GM23248 (cell line): Measurements from ENCODE around the gene SHC2. TPM values are rescaled to one million over a fixed set of nuclear protein-coding genes. Genes with fewer than 3 reads are reported as not detected.

Experiments used
- DNase-seq: peaks from one replicate; pipeline ENCODE4 v3.0.0-alpha.2; 2015
- H2AFZ ChIP-seq: fragments of 200-600 bp; sonication (generic); 2 replicates; pipeline ENCODE4 v1.6.1; 2016; ENCODE audit warnings: antibody characterized with exemption
- H3F3A ChIP-seq: fragments of 200-600 bp; sonication (generic); 2 replicates; pipeline ENCODE4 v1.6.1; 2016; ENCODE audit warnings: mild to moderate bottlenecking, antibody characterized with exemption, mixed run types; ENCODE audit not compliant: insufficient read depth
- H3K27ac ChIP-seq: fragments of 200-600 bp; sonication (generic); 2 replicates; pipeline ENCODE4 v1.5.1; 2016; ENCODE audit warnings: mild to moderate bottlenecking
- H3K27me3 ChIP-seq: fragments of 200-600 bp; sonication (generic); replicated peaks from 2 replicates; pipeline ENCODE4 v1.6.1; 2016; ENCODE audit warnings: mild to moderate bottlenecking; ENCODE audit not compliant: insufficient read depth
- H3K36me3 ChIP-seq: fragments of 200-600 bp; sonication (generic); 2 replicates; pipeline ENCODE4 v1.6.1; 2016; ENCODE audit warnings: low read depth, mild to moderate bottlenecking
- H3K4me1 ChIP-seq: fragments of 200-600 bp; sonication (generic); 2 replicates; pipeline ENCODE4 v1.6.1; 2016; ENCODE audit warnings: mild to moderate bottlenecking; ENCODE audit not compliant: insufficient read depth
- H3K4me2 ChIP-seq: fragments of 200-600 bp; sonication (generic); one replicate; pipeline ENCODE4 v1.6.1; 2016; ENCODE audit warnings: mild to moderate bottlenecking; ENCODE audit not compliant: unreplicated experiment
- H3K4me3 ChIP-seq: fragments of 200-600 bp; sonication (generic); 2 replicates; pipeline ENCODE4 v1.5.1; 2016; ENCODE audit warnings: mild to moderate bottlenecking
- H3K79me2 ChIP-seq: fragments of 200-600 bp; sonication (generic); 2 replicates; pipeline ENCODE4 v1.6.1; 2016; ENCODE audit warnings: mild to moderate bottlenecking; ENCODE audit not compliant: insufficient read depth
- H3K9ac ChIP-seq: fragments of 200-600 bp; sonication (generic); 2 replicates; pipeline ENCODE4 v1.6.1; 2016; ENCODE audit warnings: mild to moderate bottlenecking
- H3K9me2 ChIP-seq: fragments of 200-600 bp; sonication (generic); 2 replicates; pipeline ENCODE4 v1.6.1; 2016; ENCODE audit warnings: mixed run types, mild to moderate bottlenecking, moderate library complexity; ENCODE audit not compliant: insufficient read depth
- H3K9me3 ChIP-seq: fragments of 200-600 bp; sonication (generic); one replicate; pipeline ENCODE4 v1.6.1; 2017; ENCODE audit warnings: low read depth
- H4K20me1 ChIP-seq: fragments of 200-600 bp; sonication (generic); 2 replicates; pipeline ENCODE4 v1.6.0; 2016; ENCODE audit not compliant: insufficient read depth
- EZH2 ChIP-seq: fragments of 200-600 bp; sonication (generic); IDR thresholded peaks from 2 replicates; pipeline ENCODE4 v1.6.1; 2018; ENCODE audit warnings: antibody characterized with exemption, mild to moderate bottlenecking; ENCODE audit not compliant: insufficient read depth, poor library complexity, severe bottlenecking
- EZH2phosphoT487 ChIP-seq: fragments of 200-600 bp; sonication (generic); IDR thresholded peaks from 2 replicates; pipeline ENCODE4 v1.6.1; 2018; ENCODE audit warnings: antibody characterized with exemption, moderate library complexity, mild to moderate bottlenecking, low read depth; ENCODE audit not compliant: insufficient read depth
- WGBS, 2 experiments: methylation state at CpG; one replicate each; pipeline ENCODE4 v1.1.6; 2015 to 2017; ENCODE audit warnings: low lambda C conversion rate in 2 of 2, low coverage in 1 of 2; ENCODE audit errors: missing lambda C conversion rate in 2 of 2; 5-methylcytosine and 5-hydroxymethylcytosine counted together
- in situ Hi-C: fragments of 300-500 bp; cut with MboI; formaldehyde crosslinking; loops from 2 replicates; pipeline ENCODE4 v1.15.0; 2020
- polyA plus RNA-seq: library from polyadenylated mRNA; unstranded; fragments of >200 nt; fragmentation: Nextera tagmentation; extraction: Ambion mirVana; gene quantifications from 2 replicates; pipeline ENCODE4 v1.2.1, GENCODE V29; 2016
- total RNA-seq: library from RNA; depleted of rRNA; stranded (reverse); fragments of >200 nt; shearing (Covaris generic); gene quantifications from 2 replicates; pipeline ENCODE4 v1.2.3, GENCODE V29; 2014

SHC2 gene
- total and polyA plus RNA-seq, 2 experiments from 2014 or later: not detected

DNA sequence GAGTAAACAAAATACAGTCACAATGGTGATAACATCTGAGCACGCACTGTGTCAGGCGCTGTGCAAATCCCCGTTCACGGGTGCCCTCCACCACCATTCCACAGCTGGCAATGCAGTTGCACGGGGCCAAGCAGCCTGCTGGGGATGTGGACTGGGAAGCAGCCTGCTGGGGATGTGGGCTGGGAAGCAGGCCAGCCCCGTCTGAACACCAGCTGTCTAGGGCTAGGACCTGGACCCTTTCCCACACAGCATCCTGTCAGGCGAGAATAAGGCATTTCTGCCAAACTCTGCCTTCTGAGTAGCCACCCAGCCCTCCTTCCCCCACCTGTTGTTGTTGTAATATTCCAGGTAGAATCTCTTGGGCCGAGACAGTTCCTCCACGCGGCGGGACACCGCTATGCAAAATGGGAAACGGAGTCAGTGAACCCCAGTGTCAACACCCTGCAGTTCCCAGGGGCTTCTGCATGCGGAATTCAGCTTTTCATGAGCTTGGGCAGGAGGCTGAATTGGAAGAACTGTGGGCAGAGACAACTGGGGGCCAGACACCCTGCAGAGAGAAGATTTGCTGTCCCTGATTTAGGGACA is 88.4 kb downstream of the SHC2 start:
- TF ChIP-seq EZH2: no peak
- Histone ChIP-seq H3K9ac (no peak overlapping the region), H3K27me3 (peaks cover 61% of the 10 kb centered on the region), H3K9me2 (no peaks in the 10 kb centered on the region), H2AFZ (no peak overlapping the region), H3K4me1 (no peaks in the 10 kb centered on the region; the same call in 1 of the 2 replicates), H3K4me2 (no peak overlapping the region), H3K9me3 (no peaks in the 10 kb centered on the region), H3K36me3 (no peaks in the 10 kb centered on the region), H3K27ac (no peak overlapping the region), H3K79me2 (no peaks in the 10 kb centered on the region), H4K20me1 (no peaks in the 10 kb centered on the region), H3F3A (no peaks in the 10 kb centered on the region), H3K4me3 (no peak overlapping the region)
- in situ Hi-C loops: no loop called here
- WGBS, 2 experiments: 3 to 6% methylated on average over 14 of the region's 14 CpGs
- DNase-seq: peak; percentile 63

DNA sequence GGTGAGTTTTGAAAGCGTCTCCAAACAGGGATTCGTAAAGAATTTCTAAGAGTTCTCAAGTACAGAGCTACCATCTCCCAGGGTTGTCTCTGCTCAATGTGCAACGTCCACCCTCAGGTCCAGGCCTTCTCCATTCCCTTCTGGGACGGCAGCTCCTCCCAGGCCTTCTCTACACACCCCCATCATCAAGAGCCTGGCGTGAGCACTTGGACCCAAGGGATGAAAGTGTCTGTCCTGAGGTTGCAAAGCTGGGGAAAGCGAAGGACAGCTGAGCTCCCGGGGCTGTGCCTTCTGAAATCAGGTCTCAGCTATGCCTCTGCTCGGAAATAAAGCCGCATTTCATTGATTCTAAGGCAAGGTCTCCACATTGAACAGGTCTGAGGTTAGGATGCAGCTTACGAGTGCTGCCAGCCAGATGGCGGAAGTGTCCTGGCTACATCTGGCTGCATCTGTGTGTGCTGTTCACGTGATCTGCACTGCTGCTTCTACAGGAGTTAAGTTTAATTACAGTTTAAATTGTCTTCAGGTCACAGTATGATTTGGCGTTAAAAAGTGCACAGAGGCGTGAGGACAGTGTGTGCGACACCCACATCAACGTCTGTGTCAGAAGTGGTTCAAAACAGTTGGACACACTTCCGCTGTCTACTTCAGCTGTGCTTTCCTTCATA is 89.2 kb downstream of the SHC2 start:
- 13 to 15% methylated on average over 17 of the region's 17 CpGs for WGBS, 2 experiments
- Histone ChIP-seq H3K27me3 (peaks cover 69% of the 10 kb centered on the region), H3K79me2 (no peaks in the 10 kb centered on the region), H3K4me2 (no peak overlapping the region), H3K4me3 (no peak overlapping the region), H3K36me3 (no peaks in the 10 kb centered on the region), H3F3A (no peaks in the 10 kb centered on the region), H2AFZ (no peak overlapping the region), H3K27ac (no peak overlapping the region), H4K20me1 (no peaks in the 10 kb centered on the region), H3K9ac (no peak overlapping the region), H3K4me1 (no peaks in the 10 kb centered on the region; the same call in 1 of the 2 replicates), H3K9me3 (no peaks in the 10 kb centered on the region), H3K9me2 (no peaks in the 10 kb centered on the region)
- DNase-seq: peak; percentile 28
- TF ChIP-seq EZH2phosphoT487 (no peak), EZH2 (no peak)
- in situ Hi-C loops: no loop called here

DNA sequence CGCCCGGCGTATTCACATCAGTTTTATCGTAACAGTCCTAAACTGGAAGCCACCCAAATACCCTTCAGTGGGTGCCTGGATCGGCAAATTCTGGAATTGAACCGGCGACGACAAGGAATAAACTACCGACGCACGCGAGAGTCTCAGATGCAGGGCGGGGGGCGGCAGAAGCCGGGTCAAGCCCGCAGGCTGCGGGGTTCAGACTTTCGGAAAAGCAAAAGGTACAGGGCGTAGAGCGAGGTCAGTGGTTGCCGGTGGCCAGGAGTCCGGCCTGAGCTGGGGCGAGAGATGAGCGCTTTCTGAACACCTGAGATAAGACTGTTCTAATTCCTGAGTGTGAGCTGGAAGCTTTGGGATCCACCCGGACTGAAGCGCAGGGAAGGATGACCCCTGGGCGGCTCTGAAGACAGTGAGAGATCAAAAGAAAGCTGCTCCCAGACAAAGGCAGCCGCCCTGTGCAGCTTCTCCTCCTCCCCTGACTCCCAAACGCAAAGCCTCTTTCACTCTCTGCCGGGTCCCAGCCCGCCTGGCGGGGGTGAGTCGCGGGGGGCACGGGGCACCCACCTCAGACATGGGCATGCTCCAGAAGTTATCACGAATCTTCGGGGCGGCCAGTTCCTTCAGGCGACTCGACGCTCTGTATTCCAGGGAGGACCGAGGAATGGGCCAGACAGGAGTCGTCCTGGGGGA is 90.0 kb downstream of the SHC2 start:
- Histone ChIP-seq H3K79me2 (no peaks in the 10 kb centered on the region), H3K9ac (no peak overlapping the region), H4K20me1 (no peaks in the 10 kb centered on the region), H3K27ac (no peak overlapping the region), H3K9me3 (no peaks in the 10 kb centered on the region), H3K27me3 (peaks cover 71% of the 10 kb centered on the region), H3F3A (no peaks in the 10 kb centered on the region), H2AFZ (no peak overlapping the region), H3K4me2 (no peak overlapping the region), H3K9me2 (no peaks in the 10 kb centered on the region), H3K4me1 (no peaks in the 10 kb centered on the region; the same call in 1 of the 2 replicates), H3K4me3 (no peak overlapping the region), H3K36me3 (no peaks in the 10 kb centered on the region)
- no peak for TF ChIP-seq EZH2phosphoT487
- TF ChIP-seq EZH2: no peak
- WGBS, 2 experiments: 67 to 68% methylated on average over 37 to 43 of the region's 43 CpGs
- in situ Hi-C loops: no loop called here
- no peak for DNase-seq

DNA sequence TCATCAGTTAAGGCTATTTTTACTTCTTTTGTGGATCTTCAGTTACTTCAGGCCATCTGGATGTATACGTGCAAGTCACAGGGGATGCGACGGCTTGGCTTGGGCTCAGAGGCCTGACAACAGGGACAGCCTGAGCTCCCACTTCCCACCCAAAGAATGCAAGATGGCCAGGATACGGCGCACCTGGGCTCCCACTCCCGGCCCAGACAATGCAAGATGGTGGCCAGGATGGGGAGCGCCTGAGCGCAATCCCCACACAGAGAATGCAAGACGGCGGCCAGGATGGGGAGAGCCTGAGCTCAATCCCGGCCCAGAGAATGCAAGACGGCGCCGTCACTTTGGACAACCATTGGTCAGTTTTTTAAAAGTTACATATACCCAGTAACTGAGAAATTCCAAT is 91.0 kb downstream of the SHC2 start:
- no peak for DNase-seq
- Histone ChIP-seq H3F3A (no peaks in the 10 kb centered on the region), H3K4me1 (no peaks in the 10 kb centered on the region; the same call in 1 of the 2 replicates), H3K79me2 (no peaks in the 10 kb centered on the region), H3K9ac (no peak overlapping the region), H4K20me1 (no peaks in the 10 kb centered on the region), H3K27me3 (peaks cover 62% of the 10 kb centered on the region), H3K9me2 (no peaks in the 10 kb centered on the region), H3K4me2 (no peak overlapping the region), H2AFZ (no peak overlapping the region), H3K27ac (no peak overlapping the region), H3K36me3 (no peaks in the 10 kb centered on the region), H3K9me3 (no peaks in the 10 kb centered on the region), H3K4me3 (no peak overlapping the region)
- TF ChIP-seq EZH2phosphoT487 (no peak), EZH2 (no peak)
- WGBS, 2 experiments: 81 to 82% methylated on average over 14 of the region's 14 CpGs
- in situ Hi-C loops: no loop called here
